ENCODE measurements around the gene FARSB.
"Not testable (repeated sequence)": the region's sequence is repeated elsewhere in the genome, so short reads cannot be mapped to it uniquely, and the experiment has no call there.

FARSB gene

DNA sequence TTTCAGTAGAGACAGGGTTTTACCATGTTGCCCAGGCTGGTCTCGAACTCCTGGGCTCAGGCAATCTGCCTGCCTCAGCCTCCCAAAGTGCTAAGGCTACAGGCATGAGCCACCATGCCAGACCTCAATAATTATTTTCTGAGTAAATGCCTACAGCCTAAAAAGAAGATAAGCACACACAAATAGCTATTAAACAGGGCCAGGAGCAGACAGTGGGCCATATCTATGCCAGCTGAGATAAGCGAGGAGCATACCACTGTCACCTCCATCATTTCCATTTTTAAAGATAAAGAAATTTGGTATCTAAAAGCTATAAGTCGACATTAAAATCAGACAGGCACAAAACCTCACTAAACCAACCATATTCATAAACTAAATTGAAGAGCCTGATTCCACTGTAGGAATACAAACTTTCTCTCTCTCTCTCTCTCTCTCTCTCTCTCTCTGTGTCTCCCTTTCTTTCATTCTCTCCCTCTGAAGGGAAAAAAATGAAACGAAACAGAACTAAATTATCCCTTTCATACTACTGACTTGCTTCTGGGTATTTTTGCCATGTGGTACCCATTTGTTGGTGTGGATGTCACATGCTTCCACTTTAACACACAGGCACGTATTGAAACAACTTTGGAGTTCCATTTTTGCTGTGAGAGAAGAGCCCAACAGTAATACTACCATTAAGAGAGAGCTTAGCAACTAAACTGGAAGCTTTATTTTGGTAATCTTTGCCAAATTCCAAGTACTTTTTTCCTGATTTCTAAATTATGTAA lies 51.0 kb downstream of the FARSB start:
- no peak for DNase-seq (ENCODE audit: low spot score)

DNA sequence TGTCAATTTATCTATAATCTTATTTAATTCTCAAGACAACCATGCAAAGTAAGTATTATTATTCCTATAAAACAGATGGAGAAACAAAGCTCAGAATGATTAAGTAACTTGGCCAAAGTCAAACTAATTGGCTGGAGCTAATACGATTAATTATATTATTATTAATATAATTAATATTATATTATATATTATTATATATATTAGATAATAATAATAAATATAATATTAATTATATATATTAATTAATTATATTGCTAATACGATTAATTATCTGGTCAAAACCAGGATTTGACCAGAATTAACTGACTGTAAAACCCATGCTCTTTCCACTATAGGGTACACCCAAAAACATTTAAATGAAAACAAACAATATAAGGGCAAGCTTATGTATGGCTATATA lies 52.4 kb downstream of the FARSB start:
- no peak for DNase-seq (ENCODE audit: low spot score)

DNA sequence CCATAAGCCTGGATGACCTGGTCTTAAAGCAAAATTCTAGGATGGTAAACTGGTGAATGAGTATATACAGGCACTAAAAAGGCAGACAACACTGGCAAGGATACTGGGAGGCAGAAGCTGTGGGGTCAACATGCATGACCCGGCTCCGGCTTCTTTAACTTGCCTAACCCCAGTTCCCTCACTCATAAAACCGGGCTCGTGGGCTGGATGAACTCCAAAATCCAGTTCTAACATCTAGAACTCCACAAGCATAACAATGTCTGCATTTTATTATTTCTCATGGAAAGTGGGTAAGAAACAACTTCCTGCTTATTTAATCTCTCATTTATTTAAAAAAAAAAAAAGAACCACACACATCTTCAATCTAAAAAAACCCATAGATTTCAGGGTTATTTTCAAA lies 57.3 kb downstream of the FARSB start:
- no peak for DNase-seq (ENCODE audit: low spot score)

DNA sequence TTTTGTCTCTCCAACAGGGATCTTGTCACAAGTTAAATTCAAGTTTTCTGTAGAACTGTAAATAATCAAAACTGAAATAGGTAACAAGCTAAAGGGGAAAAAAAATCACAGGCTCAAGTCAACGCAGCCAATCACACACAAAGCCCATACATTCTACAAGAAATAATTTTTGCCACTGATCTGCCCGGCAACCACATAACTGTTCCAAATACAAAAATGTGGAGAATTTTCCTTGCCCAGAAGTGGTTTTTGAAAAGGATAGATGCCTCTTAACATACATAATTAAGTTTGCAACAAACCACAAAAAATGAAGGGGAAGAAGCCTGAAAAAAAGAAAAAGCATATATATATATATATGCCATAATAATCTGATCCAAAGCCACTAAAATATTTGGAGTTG lies 60.3 kb downstream of the FARSB start:
- no peak for DNase-seq (ENCODE audit: low spot score)

DNA sequence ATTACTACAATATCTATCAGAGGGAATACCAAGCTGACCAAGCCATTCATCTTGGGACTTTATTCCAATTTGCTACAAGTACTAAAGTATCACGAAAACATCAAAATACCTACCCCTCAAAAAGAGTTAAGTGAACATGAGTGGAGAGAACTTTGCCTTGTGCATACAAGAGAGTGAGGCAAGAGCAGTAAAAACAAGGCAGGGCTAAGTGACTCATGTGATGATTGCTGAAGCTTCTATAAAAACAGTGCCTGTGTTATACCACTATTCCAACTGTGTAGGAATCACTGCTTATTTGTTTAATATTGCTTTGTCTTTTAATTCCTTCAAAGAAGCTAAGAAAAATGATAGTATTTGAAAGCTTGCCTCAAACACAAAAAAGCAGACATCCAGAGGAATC lies 61.2 kb downstream of the FARSB start:
- DNase-seq (ENCODE audit: low spot score), result peak; percentile 20

DNA sequence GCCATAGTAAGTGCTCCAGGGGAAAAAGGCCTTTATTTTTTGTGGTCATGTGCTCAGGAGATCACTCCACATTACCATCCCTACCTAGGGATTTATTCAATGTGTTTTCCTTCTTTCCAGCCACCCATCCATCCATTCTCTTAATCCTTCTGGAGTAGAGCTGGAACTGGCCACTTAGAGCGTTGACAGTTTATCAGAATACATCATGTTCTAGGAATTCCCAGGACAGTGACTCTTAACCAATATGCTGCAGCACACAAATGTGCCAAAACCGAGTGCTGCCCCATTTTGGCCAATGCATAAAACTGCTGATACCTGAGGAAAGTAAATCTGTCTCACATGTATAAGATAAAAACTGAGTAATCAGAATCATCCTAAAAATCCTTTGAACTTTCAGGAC lies 63.7 kb downstream of the FARSB start:
- no peak for DNase-seq (ENCODE audit: low spot score)

DNA sequence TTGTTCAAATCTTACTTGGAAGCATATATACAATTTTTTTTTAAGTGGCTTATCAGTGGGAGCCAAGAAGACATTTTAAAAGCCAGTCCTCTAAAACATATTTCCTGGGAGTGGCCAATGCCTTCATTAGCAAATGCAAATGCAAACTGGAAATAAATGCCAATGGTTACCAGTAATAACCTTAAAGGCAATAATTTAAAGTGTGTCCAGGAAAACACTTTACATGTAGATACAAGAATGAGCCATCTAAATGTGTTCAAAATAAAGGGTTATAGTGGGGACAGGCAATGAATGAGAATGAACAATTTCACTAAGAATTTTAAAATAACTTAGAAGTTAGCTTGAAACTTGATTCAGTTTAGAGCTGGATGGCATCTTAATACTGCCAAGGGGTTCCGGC lies 64.2 kb downstream of the FARSB start:
- no peak for DNase-seq (ENCODE audit: low spot score)

DNA sequence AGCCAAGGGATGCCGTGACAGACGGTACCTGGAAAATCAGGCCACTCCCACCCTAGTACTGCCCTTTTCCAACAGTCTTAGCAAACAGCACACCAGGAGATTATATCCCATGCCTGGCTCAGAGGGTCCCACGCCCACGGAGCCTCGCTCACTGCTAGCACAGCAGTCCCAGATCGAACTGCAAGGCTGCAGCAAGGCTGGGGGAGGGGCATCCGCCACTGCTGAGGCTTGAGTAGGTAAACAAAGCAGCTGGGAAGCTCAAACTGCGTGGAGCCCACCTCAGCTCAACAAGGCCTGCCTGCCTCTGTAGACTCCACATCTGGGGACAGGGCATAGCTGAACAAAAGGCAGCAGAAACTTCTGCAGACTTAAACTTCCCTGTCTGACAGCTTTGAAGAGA lies 71.3 kb downstream of the FARSB start:
- DNase-seq (ENCODE audit: low spot score), result not testable (repeated sequence)

DNA sequence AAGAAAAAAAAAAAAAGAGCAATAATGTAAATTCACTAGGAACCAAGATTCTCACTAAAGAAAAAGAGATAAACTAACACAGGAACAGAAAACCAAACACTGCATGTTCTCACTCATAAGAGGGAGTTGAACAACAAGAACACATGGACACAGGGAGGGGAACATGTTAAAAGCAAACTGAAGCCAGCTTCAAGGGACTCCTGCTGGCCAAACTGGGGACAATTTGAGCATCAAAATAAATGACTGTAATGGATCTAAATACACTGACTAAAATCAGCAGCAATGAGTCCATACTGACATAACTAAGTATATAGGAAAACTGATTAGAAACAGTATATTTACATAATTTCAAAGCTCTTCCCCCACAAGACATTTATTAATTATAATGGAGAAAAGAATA lies 73.0 kb downstream of the FARSB start:
- DNase-seq (ENCODE audit: low spot score), result no peak

DNA sequence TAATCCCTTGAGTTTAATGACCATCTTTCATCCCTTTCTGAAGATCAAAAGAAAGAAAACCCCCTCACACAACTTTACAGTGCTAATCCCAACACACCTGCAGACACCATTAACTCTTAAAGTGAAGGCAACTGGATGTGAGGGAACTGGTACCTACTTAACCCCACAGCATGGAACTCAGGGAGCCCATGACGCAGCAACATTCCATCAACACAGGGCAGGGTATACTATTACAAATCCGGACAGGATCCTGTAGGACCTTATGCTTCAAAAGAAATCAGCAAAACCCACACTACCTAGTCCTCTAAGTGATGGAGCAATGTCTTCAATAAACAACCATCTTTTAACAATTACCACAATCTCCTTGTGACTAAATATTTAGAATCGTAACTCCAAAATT lies 78.6 kb downstream of the FARSB start:
- no peak for DNase-seq (ENCODE audit: low spot score)

DNA sequence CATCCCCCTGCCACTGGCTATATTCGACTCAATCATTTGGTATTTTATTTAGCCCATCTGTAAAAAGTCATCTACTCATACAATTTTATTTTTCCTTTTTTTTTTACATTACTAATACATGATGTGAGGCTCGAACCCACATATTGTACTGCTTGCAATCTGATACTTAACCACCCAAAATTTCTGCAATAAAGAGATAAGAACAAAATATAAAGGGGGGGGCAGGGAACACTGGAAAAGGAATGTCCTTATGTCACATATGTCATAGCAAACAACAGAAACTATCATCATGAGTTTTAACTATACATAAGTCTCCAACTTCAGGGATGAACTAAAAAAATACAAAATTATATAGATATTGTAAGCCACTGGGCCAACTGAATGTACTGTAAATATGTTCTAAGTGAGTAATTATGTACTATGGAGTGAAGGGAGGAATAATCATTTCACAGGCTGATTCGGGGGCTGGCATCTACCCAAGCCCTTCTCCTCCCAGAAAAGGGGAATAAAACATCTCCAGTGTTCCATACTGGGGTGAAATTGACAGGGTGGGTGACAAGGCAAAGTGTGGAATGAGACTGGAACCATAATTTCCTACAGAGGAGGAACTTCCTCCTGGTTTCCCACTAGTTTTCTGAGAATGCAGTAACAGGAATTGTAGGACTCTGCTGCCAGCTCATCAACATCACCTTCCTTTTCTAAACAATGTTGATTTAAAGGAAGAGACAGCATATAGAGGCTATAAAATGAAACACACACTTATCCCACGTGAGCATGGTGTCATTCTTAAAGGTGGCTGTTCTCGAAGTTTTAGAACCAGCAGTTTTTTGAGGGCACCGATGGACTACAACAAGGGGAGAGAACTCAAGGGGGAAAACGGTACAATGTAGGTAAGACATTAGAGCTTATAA lies 79.5 kb downstream of the FARSB start:
- no peak for DNase-seq (ENCODE audit: low spot score)

DNA sequence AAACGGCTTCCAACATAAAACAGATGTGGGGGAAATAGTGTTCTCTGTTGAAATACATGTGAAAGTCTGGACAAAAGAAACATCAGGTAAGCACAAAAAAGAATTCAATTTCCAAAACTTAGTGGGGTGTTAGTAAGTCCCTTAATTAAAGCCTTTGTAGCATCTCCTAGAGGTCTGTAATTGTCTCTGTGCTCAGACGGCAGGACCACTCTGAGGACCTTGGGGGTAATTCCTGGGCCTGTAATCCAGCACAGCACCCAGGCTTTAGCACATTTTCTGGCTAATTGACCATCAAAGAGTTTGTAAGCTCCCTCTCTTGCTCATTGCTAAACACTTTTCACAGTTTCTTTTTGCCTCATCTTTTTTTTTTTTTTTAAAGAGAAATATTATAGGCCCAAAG lies 80.3 kb downstream of the FARSB start:
- no peak for DNase-seq (ENCODE audit: low spot score)

DNA sequence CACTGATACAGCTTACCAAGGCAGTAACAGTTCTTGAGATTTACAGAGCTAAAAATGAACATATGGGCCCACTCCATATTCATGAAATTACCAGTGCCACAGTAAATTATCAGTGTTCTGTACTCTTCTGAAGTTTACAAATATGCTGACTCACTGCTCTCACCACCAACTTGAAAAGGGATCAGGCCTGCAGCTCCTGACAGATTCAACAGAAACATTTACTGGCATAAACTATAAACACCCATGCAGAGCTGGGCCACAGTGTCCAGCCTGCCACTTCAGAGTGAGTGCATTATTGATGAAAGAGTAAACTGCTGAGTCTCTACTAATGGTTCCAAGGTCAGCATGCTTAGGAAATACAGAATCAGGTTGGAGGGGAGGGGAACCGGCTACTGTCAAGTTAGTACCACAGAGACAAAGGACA lies 83.1 kb downstream of the FARSB start:
- no peak for DNase-seq (ENCODE audit: low spot score)

DNA sequence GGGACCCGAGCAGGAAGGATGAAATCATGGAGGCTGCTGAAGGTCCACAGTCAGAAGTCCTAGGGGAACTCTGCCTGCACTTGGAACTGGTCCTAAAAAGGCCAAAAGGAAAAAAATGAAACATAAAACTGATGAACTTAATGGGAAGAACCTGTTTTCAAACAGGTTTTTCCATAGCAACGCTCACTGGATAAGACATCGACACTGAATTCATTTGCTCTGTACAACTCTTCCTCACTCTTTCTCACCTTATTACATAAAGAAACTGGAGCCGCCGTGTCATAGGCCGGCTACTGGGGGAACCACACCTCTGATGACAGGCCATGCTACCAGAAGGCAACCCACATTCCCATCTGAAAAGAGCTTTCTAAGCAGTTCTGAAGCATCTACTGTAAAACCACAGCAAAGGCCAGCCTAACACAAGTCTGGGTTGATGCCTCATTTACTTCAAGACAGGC lies 83.6 kb downstream of the FARSB start:
- no peak for DNase-seq (ENCODE audit: low spot score)

DNA sequence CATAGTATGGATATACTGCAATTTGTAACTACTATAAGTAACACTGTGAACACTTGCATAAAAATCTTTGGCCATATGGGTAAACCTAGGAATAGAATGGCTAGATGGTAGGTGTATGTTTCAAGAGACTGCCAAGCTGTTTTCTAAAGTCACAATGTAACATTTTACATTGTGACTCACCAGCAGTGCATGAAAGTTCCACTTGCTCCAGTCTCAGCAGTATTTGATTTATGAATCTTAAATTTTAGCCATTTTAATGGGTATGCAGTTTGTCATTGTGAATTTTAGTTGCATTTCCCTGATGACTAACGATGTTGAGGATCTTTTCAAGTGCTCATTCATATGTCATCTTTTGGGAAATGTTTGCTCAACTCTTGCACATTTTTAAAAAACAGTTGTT lies 86.1 kb downstream of the FARSB start:
- DNase-seq (ENCODE audit: low spot score), result no peak

DNA sequence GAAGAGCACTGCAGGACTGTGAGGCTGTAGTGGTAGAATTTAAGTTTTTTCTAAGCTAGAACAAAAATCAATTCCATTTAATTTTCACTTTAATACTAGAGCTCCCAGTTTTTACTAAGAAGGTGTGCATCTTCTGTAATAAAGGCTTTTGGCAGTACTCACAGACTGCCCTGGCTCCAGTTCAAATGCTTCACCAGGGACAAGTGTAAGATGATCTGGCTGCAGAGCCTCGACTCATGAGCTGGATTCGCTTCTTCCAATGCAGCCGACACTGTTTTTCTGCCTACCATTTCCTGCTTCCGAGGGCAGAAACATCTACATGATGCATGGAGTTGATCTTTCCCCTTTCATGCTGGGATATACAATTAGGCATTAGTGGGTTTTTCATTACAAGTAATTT lies 87.0 kb downstream of the FARSB start:
- no peak for DNase-seq (ENCODE audit: low spot score)

DNA sequence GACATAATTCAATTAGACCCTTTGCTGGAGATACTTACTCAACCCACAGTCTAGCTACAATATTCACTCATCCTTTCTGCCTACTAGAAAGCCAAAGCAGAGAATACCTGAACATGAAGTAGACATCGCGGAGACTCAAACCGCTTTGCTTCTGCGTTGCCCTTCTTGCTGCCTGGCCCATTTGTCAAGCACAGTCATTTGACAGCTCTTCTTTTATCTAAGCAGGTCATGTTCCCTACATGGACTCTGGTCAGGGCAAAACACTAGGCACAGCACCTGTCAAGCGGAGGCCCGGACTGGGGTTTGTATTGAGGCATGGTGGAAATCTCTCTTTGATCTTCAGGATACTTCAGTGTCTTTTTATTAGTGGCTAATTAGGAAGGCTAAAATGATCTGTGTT lies 89.7 kb downstream of the FARSB start:
- DNase-seq (ENCODE audit: low spot score), result no peak

DNA sequence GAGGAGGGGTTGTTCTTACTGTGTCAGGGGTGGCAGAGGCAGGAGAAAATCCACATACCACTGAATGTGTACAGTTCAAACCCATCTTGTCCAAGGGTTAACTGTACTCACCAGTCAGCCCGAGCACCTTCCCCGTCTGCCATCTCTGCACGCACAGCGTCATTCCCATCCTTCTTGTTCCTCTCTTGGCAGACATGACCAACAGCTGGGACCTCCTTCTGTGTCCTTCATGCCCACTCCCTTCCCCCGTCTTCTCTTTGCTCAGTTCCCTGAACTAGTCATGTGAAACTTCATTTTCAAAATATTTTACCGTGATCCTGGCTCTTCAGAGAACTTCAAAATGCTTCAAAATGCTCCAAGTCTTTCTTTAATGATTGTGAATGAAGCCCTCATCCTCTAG lies 92.0 kb downstream of the FARSB start:
- DNase-seq (ENCODE audit: low spot score), result no peak

DNA sequence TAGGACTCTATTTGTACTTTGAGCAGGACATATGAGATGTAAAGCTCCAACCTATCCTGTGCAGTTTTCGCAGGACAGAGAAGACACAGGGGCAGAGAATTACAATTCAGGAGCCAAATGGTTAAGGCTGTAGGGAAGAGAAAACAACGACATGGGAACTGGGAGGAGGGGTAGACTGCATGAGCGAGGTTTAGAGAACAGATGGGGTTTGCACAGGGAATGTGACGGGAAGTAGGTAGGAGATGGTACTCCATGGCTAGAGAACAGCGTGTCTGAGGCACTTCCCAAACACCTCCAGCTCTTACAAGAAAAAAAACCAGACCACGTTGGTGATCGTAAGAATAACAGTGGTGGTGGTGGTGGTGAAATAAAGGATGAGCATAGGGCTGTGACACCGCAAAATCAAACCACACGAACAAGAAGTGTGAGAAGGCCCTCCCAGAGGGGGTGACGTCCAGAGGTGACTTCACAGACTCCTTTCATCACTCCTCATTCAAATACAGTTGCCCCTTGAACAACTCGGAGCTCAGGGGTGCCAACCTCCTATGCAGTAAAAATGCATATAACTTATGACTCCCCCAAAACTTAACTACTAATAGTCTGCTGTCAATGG lies 92.7 kb downstream of the FARSB start:
- no peak for DNase-seq (ENCODE audit: low spot score)

DNA sequence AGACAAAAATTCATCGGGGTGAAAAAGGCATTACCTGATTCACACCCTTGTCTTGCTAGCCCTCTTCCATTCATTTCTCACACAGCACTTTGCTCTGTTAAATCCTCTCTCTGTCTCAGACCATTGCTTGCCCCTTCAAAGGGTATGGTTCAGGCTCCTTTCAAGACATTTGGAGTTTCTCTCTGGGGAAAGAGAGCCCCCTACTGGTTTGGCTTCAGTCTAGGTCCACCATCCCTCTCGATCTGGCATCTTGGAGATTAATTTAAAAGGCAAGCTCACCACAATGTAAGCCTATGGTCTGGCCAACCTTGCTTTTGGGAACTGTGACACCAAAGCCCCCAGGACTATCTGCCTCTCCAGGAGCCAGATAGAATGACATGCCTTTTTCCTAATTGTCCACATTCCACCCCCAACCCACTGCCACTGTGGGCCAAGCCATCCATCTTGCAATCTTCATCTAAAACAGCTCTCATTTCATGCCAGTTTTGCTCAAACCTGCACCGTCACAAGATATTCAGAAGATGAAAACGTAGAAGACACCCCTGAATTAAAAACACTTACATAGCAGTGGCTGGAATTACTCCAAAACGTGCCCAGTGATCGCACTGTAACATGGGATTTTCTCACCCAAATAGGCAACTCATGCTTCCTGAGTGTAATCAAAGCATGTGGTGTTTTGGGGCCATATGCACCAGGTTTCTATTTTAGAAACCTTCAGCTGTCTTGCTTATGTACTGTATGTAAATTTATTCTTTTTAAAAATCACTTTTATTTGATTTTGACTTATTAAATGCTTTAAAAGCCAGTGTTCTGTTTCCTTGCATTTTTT lies 93.9 kb downstream of the FARSB start:
- DNase-seq (ENCODE audit: low spot score), result no peak

DNA sequence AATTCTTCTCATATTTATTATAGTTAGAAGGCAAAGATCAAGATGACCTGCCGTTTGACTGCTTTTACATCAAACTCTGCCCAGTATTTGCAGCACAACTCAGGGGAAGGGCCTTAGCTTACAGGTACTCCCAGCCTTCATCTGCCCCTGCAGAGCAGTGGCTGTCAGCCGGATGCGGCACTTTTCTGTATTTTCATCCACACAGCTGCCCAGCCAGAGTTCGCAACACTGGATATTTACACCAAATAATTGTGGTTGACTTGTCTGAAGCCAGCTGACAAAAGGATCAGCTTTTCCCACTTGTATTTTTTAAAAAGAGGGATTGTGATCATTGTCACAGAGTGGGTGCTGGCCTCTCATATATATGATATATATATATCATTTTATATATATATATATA lies 94.7 kb downstream of the FARSB start:
- DNase-seq (ENCODE audit: low spot score), result no peak

DNA sequence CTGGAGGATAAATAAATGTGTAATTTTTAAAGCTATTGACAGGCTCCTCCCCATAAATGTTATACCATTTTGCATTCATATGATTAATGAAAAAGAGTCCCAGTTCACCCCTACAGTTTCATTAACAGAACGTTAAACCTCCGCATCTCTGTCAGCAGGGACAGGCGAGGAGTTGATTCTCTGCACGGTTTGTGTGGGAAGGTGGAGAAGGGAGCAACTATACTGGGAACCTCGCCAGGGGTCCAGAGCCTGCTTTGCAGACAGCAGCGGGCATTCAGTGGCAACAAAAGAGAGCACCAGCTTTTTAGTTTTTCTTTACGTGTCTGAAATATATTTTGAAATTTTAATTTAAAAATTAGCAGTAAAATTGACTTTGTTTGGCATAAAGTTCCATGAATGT lies 101.4 kb downstream of the FARSB start:
- DNase-seq (ENCODE audit: low spot score), result no peak
